Activated naive CD4-positive, alpha-beta T cell treated with anti-CD3 and anti-CD28 coated beads for 36 hours (primary cell): Measurements from ENCODE around the gene TM4SF4. TPM values are rescaled to one million over a fixed set of nuclear protein-coding genes. Genes with fewer than 3 reads are reported as not detected.

Experiments
- CTCF ChIA-PET: fragments of 350-600 bp; sonication (Branson Sonifier 250); formaldehyde crosslinking; loops from one replicate; lab custom pipeline; 2021; ENCODE audit warnings: antibody characterized with exemption; lab: Charles Lee
- DNase-seq: peaks from one replicate; pipeline ENCODE4 v3.0.0-alpha.2; 2020
- H3K27ac Mint-ChIP-seq: one replicate; pipeline ENCODE4 v1.8.0; 2021; ENCODE audit warnings: mild to moderate bottlenecking, mixed read lengths
- H3K27me3 Mint-ChIP-seq: one replicate; pipeline ENCODE4 v1.8.0; 2021; ENCODE audit warnings: low read depth, mixed read lengths
- H3K36me3 Mint-ChIP-seq: one replicate; pipeline ENCODE4 v1.8.0; 2021; ENCODE audit warnings: low read depth, mixed read lengths
- H3K4me1 Mint-ChIP-seq: one replicate; pipeline ENCODE4 v1.8.0; 2021; ENCODE audit warnings: low read depth, mixed read lengths
- H3K4me3 Mint-ChIP-seq: one replicate; pipeline ENCODE4 v1.8.0; 2021; ENCODE audit warnings: mild to moderate bottlenecking, moderate library complexity, mixed read lengths
- H3K9me3 Mint-ChIP-seq: one replicate; pipeline ENCODE4 v1.8.0; 2021; ENCODE audit warnings: mixed read lengths
- intact Hi-C: fragments of 100-400 bp; cut with micrococcal nuclease; formaldehyde crosslinking; loops from one replicate; pipeline ENCODE4 v1.15.1; 2023
- total RNA-seq, 2 experiments: library from RNA; stranded (reverse); gene quantifications; one replicate each; pipeline ENCODE4 v1.2.3, GENCODE V29; 2021

Gene TM4SF4
- total RNA-seq, 2 experiments from 2014 or later: not detected

- H3K9me3 Mint-ChIP-seq: no peaks in the 10 kb centered on the region
- DNase-seq: no peak
- intact Hi-C loops: loop anchor here (10.0 kb wide), 1 partner anchor 468 kb away; the partner anchor contains the start of gene PFN2
- H3K27ac Mint-ChIP-seq: no peak overlapping the region
- H3K4me3 Mint-ChIP-seq: no peak overlapping the region
- peaks cover 9% of the 10 kb centered on the region for H3K4me1 Mint-ChIP-seq
- no peaks in the 10 kb centered on the region for H3K36me3 Mint-ChIP-seq
- CTCF ChIA-PET: interaction anchor here (0.7 to 1.0 kb wide), 2 partner anchors 12 to 177 kb away, joined by 3 to 4 read pairs; no protein-coding TSS in a partner anchor
- H3K27me3 Mint-ChIP-seq: peaks cover 11% of the 10 kb centered on the region
These were observed 32.5 kb downstream of the TM4SF4 start for GRCh38 chr3:149506965-149507364.

- CTCF ChIA-PET: interaction anchor here (0.7 to 1.0 kb wide), 3 partner anchors 13 to 300 kb away, joined by 3 to 4 read pairs (median 3); no protein-coding TSS in a partner anchor
- H3K4me3 Mint-ChIP-seq: no peak overlapping the region
- peaks cover 14% of the 10 kb centered on the region for H3K4me1 Mint-ChIP-seq
- intact Hi-C loops: loop anchor here (10.0 kb wide), 1 partner anchor 467 kb away; the partner anchor contains the start of gene PFN2
- H3K9me3 Mint-ChIP-seq: no peaks in the 10 kb centered on the region
- peaks cover 17% of the 10 kb centered on the region for H3K27me3 Mint-ChIP-seq
- no peaks in the 10 kb centered on the region for H3K36me3 Mint-ChIP-seq
- DNase-seq: peak; percentile 24
- no peak overlapping the region for H3K27ac Mint-ChIP-seq
These were observed 33.2 kb downstream of the TM4SF4 start for GRCh38 chr3:149507491-149508324.

- DNase-seq: no peak
- Mint-ChIP-seq H3K27me3 (peaks cover 20% of the 10 kb centered on the region), H3K27ac (no peak overlapping the region), H3K4me3 (no peak overlapping the region), H3K9me3 (no peaks in the 10 kb centered on the region), H3K36me3 (no peaks in the 10 kb centered on the region), H3K4me1 (peaks cover 14% of the 10 kb centered on the region)
- intact Hi-C loops: loop anchor here (10.0 kb wide), 1 partner anchor 465 kb away; the partner anchor contains the start of gene PFN2
- CTCF ChIA-PET: interaction anchor here (1.1 kb wide), 1 partner anchor 260 kb away, joined by 3 read pairs; no protein-coding TSS in a partner anchor
These were observed 35.0 kb downstream of the TM4SF4 start for GRCh38 chr3:149509526-149509925.

- Mint-ChIP-seq H3K4me1 (peaks cover 14% of the 10 kb centered on the region), H3K36me3 (no peaks in the 10 kb centered on the region), H3K9me3 (no peaks in the 10 kb centered on the region), H3K27ac (no peak overlapping the region), H3K27me3 (peaks cover 17% of the 10 kb centered on the region), H3K4me3 (no peak overlapping the region)
- intact Hi-C loops: loop anchor here (10.0 kb wide), 1 partner anchor 674 kb away; no protein-coding TSS in a partner anchor
- CTCF ChIA-PET: no interaction called here
- DNase-seq: no peak
These were observed 36.0 kb downstream of the TM4SF4 start for GRCh38 chr3:149510480-149510879.

GRCh38 chr3:149511040-149511626 is 36.6 kb downstream of the TM4SF4 start:
- no peak for DNase-seq
- Mint-ChIP-seq H3K27me3 (peaks cover 17% of the 10 kb centered on the region), H3K36me3 (no peaks in the 10 kb centered on the region), H3K27ac (no peak overlapping the region), H3K4me3 (no peak overlapping the region), H3K9me3 (no peaks in the 10 kb centered on the region), H3K4me1 (peaks cover 14% of the 10 kb centered on the region)
- CTCF ChIA-PET: interaction anchor here (1.3 kb wide), 1 partner anchor 297 kb away, joined by 3 read pairs; no protein-coding TSS in a partner anchor
- intact Hi-C loops: loop anchor here (10.0 kb wide), 1 partner anchor 674 kb away; no protein-coding TSS in a partner anchor

GRCh38 chr3:149512073-149512782 is 37.7 kb downstream of the TM4SF4 start:
- H3K27me3 Mint-ChIP-seq: peaks cover 15% of the 10 kb centered on the region
- H3K36me3 Mint-ChIP-seq: no peaks in the 10 kb centered on the region
- H3K4me3 Mint-ChIP-seq: no peak overlapping the region
- peaks cover 14% of the 10 kb centered on the region for H3K4me1 Mint-ChIP-seq
- H3K9me3 Mint-ChIP-seq: no peaks in the 10 kb centered on the region
- peak; percentile 59 for DNase-seq
- no peak overlapping the region for H3K27ac Mint-ChIP-seq
- CTCF ChIA-PET: interaction anchor here (0.6 to 1.3 kb wide), 8 partner anchors 150 to 1846 kb away, joined by 3 to 5 read pairs (median 3); partner anchors contain the start of gene COMMD2
- intact Hi-C loops: loop anchor here (1.0 to 10.0 kb wide), 5 partner anchors 205 to 673 kb away; partner anchors contain the start of gene COMMD2

- Mint-ChIP-seq H3K27me3 (peaks cover 15% of the 10 kb centered on the region), H3K4me1 (peaks cover 5% of the 10 kb centered on the region), H3K9me3 (no peaks in the 10 kb centered on the region), H3K36me3 (no peaks in the 10 kb centered on the region), H3K4me3 (no peak overlapping the region), H3K27ac (no peak overlapping the region)
- no peak for DNase-seq
- CTCF ChIA-PET: interaction anchor here (0.8 to 1.8 kb wide), 4 partner anchors 203 to 294 kb away, joined by 4 to 8 read pairs (median 6); no protein-coding TSS in a partner anchor
- intact Hi-C loops: loop anchor here (10.0 kb wide), 1 partner anchor 670 kb away; no protein-coding TSS in a partner anchor
These were observed 40.0 kb downstream of the TM4SF4 start for GRCh38 chr3:149514471-149514870.

- Mint-ChIP-seq H3K27me3 (peaks cover 13% of the 10 kb centered on the region), H3K4me3 (no peak overlapping the region), H3K36me3 (no peaks in the 10 kb centered on the region), H3K27ac (no peak overlapping the region), H3K4me1 (peaks cover 5% of the 10 kb centered on the region), H3K9me3 (no peaks in the 10 kb centered on the region)
- DNase-seq: no peak
- CTCF ChIA-PET: interaction anchor here (0.6 to 1.6 kb wide), 2 partner anchors 255 to 262 kb away, joined by 3 to 8 read pairs; no protein-coding TSS in a partner anchor
- intact Hi-C loops: loop anchor here (10.0 kb wide), 1 partner anchor 670 kb away; no protein-coding TSS in a partner anchor
These were observed 40.8 kb downstream of the TM4SF4 start for GRCh38 chr3:149515249-149515648.

- CTCF ChIA-PET: no interaction called here
- Mint-ChIP-seq H3K27me3 (peaks cover 13% of the 10 kb centered on the region), H3K27ac (no peak overlapping the region), H3K9me3 (no peaks in the 10 kb centered on the region), H3K4me1 (peaks cover 5% of the 10 kb centered on the region), H3K4me3 (no peak overlapping the region), H3K36me3 (no peaks in the 10 kb centered on the region)
- DNase-seq: no peak
- intact Hi-C loops: loop anchor here (10.0 kb wide), 1 partner anchor 668 kb away; no protein-coding TSS in a partner anchor
These were observed 42.4 kb downstream of the TM4SF4 start for GRCh38 chr3:149516920-149517319.

GRCh38 chr3:149519912-149520311 is 45.4 kb downstream of the TM4SF4 start:
- Mint-ChIP-seq H3K27me3 (peaks cover 1% of the 10 kb centered on the region), H3K9me3 (no peaks in the 10 kb centered on the region), H3K36me3 (no peaks in the 10 kb centered on the region), H3K4me3 (no peak overlapping the region), H3K4me1 (no peaks in the 10 kb centered on the region), H3K27ac (no peak overlapping the region)
- CTCF ChIA-PET: interaction anchor here (0.6 kb wide), 1 partner anchor 11 kb away, joined by 4 read pairs; no protein-coding TSS in a partner anchor
- no peak for DNase-seq
- intact Hi-C loops: loop anchor here (10.0 kb wide), 1 partner anchor 665 kb away; no protein-coding TSS in a partner anchor

GRCh38 chr3:149523512-149524299 is 49.2 kb downstream of the TM4SF4 start:
- intact Hi-C loops: no loop called here
- no peak for DNase-seq
- H3K27me3 Mint-ChIP-seq: peaks cover 6% of the 10 kb centered on the region
- CTCF ChIA-PET: interaction anchor here (0.6 to 1.6 kb wide), 4 partner anchors 11 to 454 kb away, joined by 3 to 4 read pairs (median 3); no protein-coding TSS in a partner anchor
- H3K4me3 Mint-ChIP-seq: no peak overlapping the region
- H3K9me3 Mint-ChIP-seq: no peaks in the 10 kb centered on the region
- no peaks in the 10 kb centered on the region for H3K36me3 Mint-ChIP-seq
- H3K4me1 Mint-ChIP-seq: no peaks in the 10 kb centered on the region
- no peak overlapping the region for H3K27ac Mint-ChIP-seq
